H9 (cell line): ENCODE data around the gene BSX. TPM values are rescaled to one million over a fixed set of nuclear protein-coding genes. Genes with fewer than 3 reads are reported as not detected.

Source experiments
- DNase-seq: peaks from one replicate; pipeline ENCODE4 v3.0.0-alpha.2; 2017
- H2AFZ ChIP-seq: one replicate; pipeline ENCODE4 v1.6.1; 2013; ENCODE audit warnings: mild to moderate bottlenecking, low read length, control low read depth, moderate library complexity
- H2AK5ac ChIP-seq: 2 replicates; pipeline ENCODE4 v1.6.1; 2013; ENCODE audit warnings: low read length, control low read depth, mixed read lengths; ENCODE audit not compliant: insufficient read length
- H2BK120ac ChIP-seq: one replicate; pipeline ENCODE4 v1.6.1; 2013; ENCODE audit warnings: low read depth, mild to moderate bottlenecking, low read length, control low read depth, inconsistent platforms; ENCODE audit not compliant: poor library complexity, severe bottlenecking
- H2BK12ac ChIP-seq: 2 replicates; pipeline ENCODE4 v1.6.1; 2013; ENCODE audit warnings: low read length, control low read depth, mixed read lengths, low read depth; ENCODE audit not compliant: insufficient read length
- H2BK15ac ChIP-seq: 2 replicates; pipeline ENCODE4 v1.6.1; 2013; ENCODE audit warnings: low read depth, low read length, control low read depth
- H2BK20ac ChIP-seq: one replicate; pipeline ENCODE4 v1.6.1; 2013; ENCODE audit warnings: low read depth, mild to moderate bottlenecking, low read length, control low read depth, inconsistent platforms; ENCODE audit not compliant: poor library complexity, severe bottlenecking
- H2BK5ac ChIP-seq: 2 replicates; pipeline ENCODE4 v1.6.1; 2013; ENCODE audit warnings: low read length, control low read depth, mixed read lengths; ENCODE audit not compliant: insufficient read length
- H3K14ac ChIP-seq: 2 replicates; pipeline ENCODE4 v1.6.1; 2013; ENCODE audit warnings: low read length, control low read depth; ENCODE audit not compliant: insufficient read depth
- H3K18ac ChIP-seq: 2 replicates; pipeline ENCODE4 v1.6.1; 2013; ENCODE audit warnings: low read depth, mild to moderate bottlenecking, mixed read lengths, low read length, control low read depth; ENCODE audit not compliant: insufficient read length
- H3K23ac ChIP-seq: 2 replicates; pipeline ENCODE4 v1.6.1; 2013; ENCODE audit warnings: low read length, control low read depth, mixed read lengths, low read depth; ENCODE audit not compliant: insufficient read length
- H3K23me2 ChIP-seq: 2 replicates; pipeline ENCODE4 v1.6.1; 2013; ENCODE audit warnings: low read depth, mild to moderate bottlenecking, mixed read lengths, low read length, control low read depth; ENCODE audit not compliant: insufficient read length, poor library complexity, severe bottlenecking
- H3K27ac ChIP-seq: 2 replicates; pipeline ENCODE4 v1.5.1; 2013; ENCODE audit warnings: low read length, control low read depth, mixed read lengths, low read depth; ENCODE audit not compliant: insufficient read length
- H3K27me3 ChIP-seq: 2 replicates; pipeline ENCODE4 v1.6.1; 2013; ENCODE audit warnings: low read length, control low read depth, inconsistent platforms; ENCODE audit not compliant: insufficient read depth
- H3K4ac ChIP-seq: 2 replicates; pipeline ENCODE4 v1.6.1; 2013; ENCODE audit warnings: low read depth, mild to moderate bottlenecking, control low read depth, inconsistent platforms, low read length, moderate library complexity
- H3K4me1 ChIP-seq: 2 replicates; pipeline ENCODE4 v1.6.1; 2013; ENCODE audit warnings: low read length, control low read depth, inconsistent platforms; ENCODE audit not compliant: insufficient read depth
- H3K4me2 ChIP-seq: 2 replicates; pipeline ENCODE4 v1.6.1; 2013; ENCODE audit warnings: low read length, control low read depth, mixed read lengths; ENCODE audit not compliant: insufficient read length, insufficient read depth
- H3K56ac ChIP-seq: 2 replicates; pipeline ENCODE4 v1.6.1; 2013; ENCODE audit warnings: low read depth, mild to moderate bottlenecking, mixed read lengths, low read length, control low read depth; ENCODE audit not compliant: insufficient read length
- H3K79me1 ChIP-seq: 2 replicates; pipeline ENCODE4 v1.6.1; 2013; ENCODE audit warnings: low read depth, mild to moderate bottlenecking, moderate library complexity, low read length, control low read depth, inconsistent platforms; ENCODE audit not compliant: insufficient read depth, poor library complexity, severe bottlenecking
- H3K79me2 ChIP-seq: 2 replicates; pipeline ENCODE4 v1.6.1; 2013; ENCODE audit warnings: low read length, control low read depth, inconsistent platforms; ENCODE audit not compliant: insufficient read depth
- H3K9ac ChIP-seq: 2 replicates; pipeline ENCODE4 v1.6.1; 2013; ENCODE audit warnings: low read length, control low read depth, mixed read lengths; ENCODE audit not compliant: insufficient read length; ENCODE audit errors: extremely low read depth
- H3K9me3 ChIP-seq: one replicate; pipeline ENCODE4 v1.6.1; 2013; ENCODE audit warnings: low read depth, low read length, inconsistent platforms; ENCODE audit not compliant: control insufficient read depth
- H3T11ph ChIP-seq: one replicate; pipeline ENCODE4 v1.6.1; 2013; ENCODE audit warnings: mild to moderate bottlenecking, low read length, control low read depth, inconsistent platforms
- H4K20me1 ChIP-seq: one replicate; pipeline ENCODE4 v1.6.1; 2013; ENCODE audit not compliant: control insufficient read depth, insufficient read length, insufficient read depth
- H4K5ac ChIP-seq: 2 replicates; pipeline ENCODE4 v1.6.1; 2013; ENCODE audit warnings: low read depth, mild to moderate bottlenecking, mixed read lengths, low read length, control low read depth; ENCODE audit not compliant: insufficient read length
- H4K8ac ChIP-seq: replicated peaks from 2 replicates; pipeline ENCODE4 v1.6.1; 2013; ENCODE audit warnings: low read length, control low read depth, mixed read lengths, low read depth; ENCODE audit not compliant: insufficient read length
- H4K91ac ChIP-seq: 2 replicates; pipeline ENCODE4 v1.6.1; 2013; ENCODE audit warnings: low read depth, mild to moderate bottlenecking, moderate library complexity, mixed read lengths, low read length, control low read depth; ENCODE audit not compliant: insufficient read length
- H3K27ac Mint-ChIP-seq, 3 experiments: 2 replicates in 2 of 3; 3 replicates in 1 of 3; pipeline ENCODE4 v1.8.0; 2020 to 2021; ENCODE audit warnings: mixed read lengths in 3 of 3, mild to moderate bottlenecking in 1 of 3, moderate library complexity in 1 of 3
- H3K27me3 Mint-ChIP-seq: 2 replicates; pipeline ENCODE4 v1.8.0; 2021; ENCODE audit warnings: low read depth, mild to moderate bottlenecking, moderate library complexity, mixed read lengths
- H3K36me3 Mint-ChIP-seq, 3 experiments: 2 replicates in 2 of 3; 3 replicates in 1 of 3; pipeline ENCODE4 v1.8.0; 2020 to 2021; ENCODE audit warnings: low read depth in 3 of 3, mixed read lengths in 3 of 3; ENCODE audit not compliant: insufficient read depth in 1 of 3
- H3K4me1 Mint-ChIP-seq, 2 experiments: 2 replicates each; pipeline ENCODE4 v1.8.0; 2020; ENCODE audit warnings: mixed read lengths in 2 of 2
- H3K4me3 Mint-ChIP-seq, 2 experiments: 2 replicates in 1 of 2; 3 replicates in 1 of 2; pipeline ENCODE4 v1.8.0; 2020 to 2021; ENCODE audit warnings: mild to moderate bottlenecking in 2 of 2, mixed read lengths in 2 of 2, moderate library complexity in 1 of 2
- H3K9me3 Mint-ChIP-seq, 2 experiments: 2 replicates in 1 of 2; 3 replicates in 1 of 2; pipeline ENCODE4 v1.8.0; 2020; ENCODE audit warnings: mild to moderate bottlenecking in 2 of 2, mixed read lengths in 2 of 2, moderate library complexity in 1 of 2
- WGBS: extraction: QIAGEN DNeasy Blood & Tissue Kit; methylation state at CpG from one replicate; pipeline ENCODE4 v1.1.7; 2013; ENCODE audit warnings: missing lambda C conversion rate, low lambda C conversion rate, mixed read lengths; ENCODE audit not compliant: insufficient read length; ENCODE audit errors: extremely low coverage; 5-methylcytosine and 5-hydroxymethylcytosine counted together
- total RNA-seq: library from RNA; stranded (reverse); gene quantifications from 2 replicates; pipeline ENCODE4 v1.2.1, GENCODE V29; 2021
- TF ChIP-seq, protein P1 (sequence below): fragments of 200-600 bp; sonication (generic); conservative IDR thresholded peaks from 3 replicates; pipeline ENCODE4 v1.8.0; 2021; ENCODE audit warnings: antibody characterized with exemption, mild to moderate bottlenecking

The BSX gene
- total RNA-seq, 1 experiment from 2014 or later: not detected

DNA sequence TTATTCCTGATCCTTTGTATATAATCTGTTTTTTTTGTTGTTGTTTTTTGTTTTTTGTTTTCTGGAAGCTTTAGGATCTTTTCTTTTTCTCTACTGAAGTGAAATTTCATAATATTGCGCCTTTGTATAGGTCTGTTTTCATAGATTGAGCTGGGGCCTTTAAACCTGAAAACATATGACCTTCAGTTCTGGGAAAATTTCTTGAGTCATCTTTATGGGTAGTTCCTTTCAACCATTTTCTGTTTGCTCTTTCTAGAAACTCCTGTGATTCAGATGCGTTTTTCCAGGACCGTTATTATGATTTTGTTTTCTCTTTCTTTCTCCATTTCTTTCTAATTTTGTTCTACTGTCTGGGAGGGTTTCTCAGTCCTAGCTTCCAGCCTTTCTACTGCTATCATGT lies 43.7 kb downstream of the BSX start:
- H3K27ac Mint-ChIP-seq: no peak overlapping the region
- no CpG with 5 or more reads among the region's 3 CpGs for WGBS
- no peak overlapping the region for H3T11ph ChIP-seq

More for the DNA sequence above, 43.7 kb downstream of the BSX start:
- no peaks in the 10 kb centered on the region for H3K9me3 ChIP-seq
- Mint-ChIP-seq H3K4me1 (no peaks in the 10 kb centered on the region), H3K27me3 (peaks cover 2% of the 10 kb centered on the region), H3K9me3 (peaks cover 0 to 3% of the 10 kb centered on the region in 2 experiments; a peak in 1 of 5 replicates), H3K4me3 (no peak overlapping the region), H3K36me3 (no peaks in the 10 kb centered on the region)
- no peak overlapping the region for H3K4ac ChIP-seq
- no peak overlapping the region for H3K56ac ChIP-seq
- no peak overlapping the region for H3K18ac ChIP-seq
- no peak overlapping the region for H3K27ac ChIP-seq
- no peak overlapping the region for H3K4me2 ChIP-seq
- no peaks in the 10 kb centered on the region for H4K20me1 ChIP-seq
- H4K5ac ChIP-seq: no peak overlapping the region
- no peaks in the 10 kb centered on the region for H3K4me1 ChIP-seq
- peaks cover 2% of the 10 kb centered on the region for H3K23me2 ChIP-seq
- no peak overlapping the region for H3K14ac ChIP-seq
- H2BK12ac ChIP-seq: no peak overlapping the region
- H2BK15ac ChIP-seq: no peak overlapping the region
- H2AFZ ChIP-seq: no peak overlapping the region
- H3K9ac ChIP-seq: no peak overlapping the region
- H3K27me3 ChIP-seq: no peaks in the 10 kb centered on the region
- no peak overlapping the region for H2BK20ac ChIP-seq
- H2BK5ac ChIP-seq: no peak overlapping the region
- H2AK5ac ChIP-seq: no peak overlapping the region
- H3K79me2 ChIP-seq: no peaks in the 10 kb centered on the region
- no peaks in the 10 kb centered on the region for H3K79me1 ChIP-seq
- no peak overlapping the region for H2BK120ac ChIP-seq
- no peak overlapping the region for H3K23ac ChIP-seq
- no peak overlapping the region for H4K8ac ChIP-seq
- H4K91ac ChIP-seq: no peak overlapping the region
- DNase-seq: no peak
- TF ChIP-seq, protein P1, sequence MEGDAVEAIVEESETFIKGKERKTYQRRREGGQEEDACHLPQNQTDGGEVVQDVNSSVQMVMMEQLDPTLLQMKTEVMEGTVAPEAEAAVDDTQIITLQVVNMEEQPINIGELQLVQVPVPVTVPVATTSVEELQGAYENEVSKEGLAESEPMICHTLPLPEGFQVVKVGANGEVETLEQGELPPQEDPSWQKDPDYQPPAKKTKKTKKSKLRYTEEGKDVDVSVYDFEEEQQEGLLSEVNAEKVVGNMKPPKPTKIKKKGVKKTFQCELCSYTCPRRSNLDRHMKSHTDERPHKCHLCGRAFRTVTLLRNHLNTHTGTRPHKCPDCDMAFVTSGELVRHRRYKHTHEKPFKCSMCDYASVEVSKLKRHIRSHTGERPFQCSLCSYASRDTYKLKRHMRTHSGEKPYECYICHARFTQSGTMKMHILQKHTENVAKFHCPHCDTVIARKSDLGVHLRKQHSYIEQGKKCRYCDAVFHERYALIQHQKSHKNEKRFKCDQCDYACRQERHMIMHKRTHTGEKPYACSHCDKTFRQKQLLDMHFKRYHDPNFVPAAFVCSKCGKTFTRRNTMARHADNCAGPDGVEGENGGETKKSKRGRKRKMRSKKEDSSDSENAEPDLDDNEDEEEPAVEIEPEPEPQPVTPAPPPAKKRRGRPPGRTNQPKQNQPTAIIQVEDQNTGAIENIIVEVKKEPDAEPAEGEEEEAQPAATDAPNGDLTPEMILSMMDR: no peak
